Glutamatergic neuron (in vitro differentiated cells): ENCODE data around the gene MSI2. TPM values are rescaled to one million over a fixed set of nuclear protein-coding genes. Genes with fewer than 3 reads are reported as not detected.

ENCODE experiments used
- DNase-seq: peaks from one replicate; pipeline ENCODE4 v3.0.0; 2022
- H3K27ac Mint-ChIP-seq: one replicate; pipeline ENCODE4 v1.8.0; 2020; ENCODE audit warnings: mild to moderate bottlenecking, mixed read lengths, inconsistent platforms; ENCODE audit not compliant: unreplicated experiment
- H3K27me3 Mint-ChIP-seq: one replicate; pipeline ENCODE4 v1.8.0; 2020; ENCODE audit warnings: mild to moderate bottlenecking, moderate library complexity, mixed read lengths, inconsistent platforms; ENCODE audit not compliant: unreplicated experiment
- H3K36me3 Mint-ChIP-seq: one replicate; pipeline ENCODE4 v1.8.0; 2020; ENCODE audit warnings: mild to moderate bottlenecking, mixed read lengths, inconsistent platforms; ENCODE audit not compliant: unreplicated experiment
- H3K4me1 Mint-ChIP-seq: one replicate; pipeline ENCODE4 v1.8.0; 2020; ENCODE audit warnings: mild to moderate bottlenecking, low read depth, mixed read lengths, inconsistent platforms; ENCODE audit not compliant: unreplicated experiment
- H3K4me3 Mint-ChIP-seq: one replicate; pipeline ENCODE4 v1.8.0; 2020; ENCODE audit warnings: mild to moderate bottlenecking, mixed read lengths, inconsistent platforms; ENCODE audit not compliant: unreplicated experiment
- H3K9me3 Mint-ChIP-seq: one replicate; pipeline ENCODE4 v1.8.0; 2020; ENCODE audit warnings: mild to moderate bottlenecking, moderate library complexity, mixed read lengths, inconsistent platforms; ENCODE audit not compliant: unreplicated experiment
- CTCF ChIP-seq: fragments of 200-600 bp; sonication (generic); IDR thresholded peaks from one replicate; pipeline ENCODE4 v1.5.0; 2021; ENCODE audit not compliant: partially characterized antibody, unreplicated experiment
- total RNA-seq: library from RNA; stranded (reverse); fragmentation: NEBNext Ultra II Directional; extraction: Animal tissue kit (Norgen Biotek cat#: 25700); gene quantifications from one replicate; pipeline ENCODE4 v1.2.1, GENCODE V29; 2021; ENCODE audit not compliant: unreplicated experiment

Gene MSI2
- total RNA-seq, 1 donor from 2014 or later, result 141 TPM

GRCh38 chr17:57324060-57324459, 67.7 kb downstream of the MSI2 start:
- no peak for TF ChIP-seq CTCF
- Mint-ChIP-seq H3K27me3 (peaks cover 2% of the 10 kb centered on the region), H3K27ac (no peak overlapping the region), H3K9me3 (no peaks in the 10 kb centered on the region), H3K4me3 (no peak overlapping the region), H3K36me3 (no peaks in the 10 kb centered on the region), H3K4me1 (peaks cover 20% of the 10 kb centered on the region)
- no peak for DNase-seq

GRCh38 chr17:57324631-57325030, 68.3 kb downstream of the MSI2 start:
- no peak for DNase-seq
- no peak overlapping the region for H3K4me3 Mint-ChIP-seq
- H3K9me3 Mint-ChIP-seq, result no peaks in the 10 kb centered on the region
- no peak for TF ChIP-seq CTCF
- H3K36me3 Mint-ChIP-seq, result no peaks in the 10 kb centered on the region
- peaks cover 19% of the 10 kb centered on the region for H3K4me1 Mint-ChIP-seq
- H3K27ac Mint-ChIP-seq, result no peak overlapping the region
- H3K27me3 Mint-ChIP-seq, result peaks cover 2% of the 10 kb centered on the region

GRCh38 chr17:57326336-57326735, 70.0 kb downstream of the MSI2 start:
- no peak overlapping the region for H3K27ac Mint-ChIP-seq
- no peaks in the 10 kb centered on the region for H3K36me3 Mint-ChIP-seq
- no peak for DNase-seq
- H3K27me3 Mint-ChIP-seq, result peaks cover 2% of the 10 kb centered on the region
- peaks cover 2% of the 10 kb centered on the region for H3K9me3 Mint-ChIP-seq
- H3K4me1 Mint-ChIP-seq, result peaks cover 13% of the 10 kb centered on the region
- no peak for TF ChIP-seq CTCF
- H3K4me3 Mint-ChIP-seq, result no peak overlapping the region

GRCh38 chr17:57326764-57327163, 70.4 kb downstream of the MSI2 start:
- DNase-seq, result no peak
- H3K36me3 Mint-ChIP-seq, result no peaks in the 10 kb centered on the region
- H3K4me3 Mint-ChIP-seq, result no peak overlapping the region
- peaks cover 13% of the 10 kb centered on the region for H3K4me1 Mint-ChIP-seq
- TF ChIP-seq CTCF, result no peak
- peaks cover 2% of the 10 kb centered on the region for H3K9me3 Mint-ChIP-seq
- no peak overlapping the region for H3K27ac Mint-ChIP-seq
- peaks cover 2% of the 10 kb centered on the region for H3K27me3 Mint-ChIP-seq

GRCh38 chr17:57327176-57327970, 71.0 kb downstream of the MSI2 start:
- Mint-ChIP-seq H3K9me3 (peaks cover 2% of the 10 kb centered on the region), H3K27ac (no peak overlapping the region), H3K36me3 (no peaks in the 10 kb centered on the region), H3K4me1 (peaks cover 11% of the 10 kb centered on the region), H3K4me3 (no peak overlapping the region), H3K27me3 (peaks cover 2% of the 10 kb centered on the region)
- TF ChIP-seq CTCF, result no peak
- no peak for DNase-seq
